ENCODE results near the gene MAST2.

- TF ChIP-seq ZBTB33 (IDR thresholded peaks at IDR 0.05; ENCODE audit: extremely low read depth, insufficient replicate concordance, low read length) (no peak), POLR2AphosphoS5 (IDR thresholded peaks at IDR 0.05; ENCODE audit: low read depth, low read length) (no peak), CEBPB (IDR thresholded peaks at IDR 0.05; ENCODE audit: low read depth) (no peak), CTCF (IDR thresholded peaks at IDR 0.05 in 2 of 3, conservative IDR thresholded peaks at IDR 0.05 in 1 of 3; ENCODE audit: borderline replicate concordance in 1 of 3, insufficient read depth in 1 of 3, low read depth in 2 of 3, low read length in 2 of 3) (no peak), EGR1 (IDR thresholded peaks at IDR 0.05; ENCODE audit: low read depth) (no peak), SP1 (IDR thresholded peaks at IDR 0.05; ENCODE audit: low read depth) (no peak), EZH2phosphoT487 (IDR thresholded peaks at IDR 0.05; ENCODE audit: borderline replicate concordance) (no peak), SIN3A (IDR thresholded peaks at IDR 0.05; ENCODE audit: low read depth) (no peak), POLR2A (IDR thresholded peaks at IDR 0.05; ENCODE audit: borderline replicate concordance, extremely low read depth, insufficient read depth, insufficient read length) (no peak), ATF3 (IDR thresholded peaks at IDR 0.05) (no peak), MAX (IDR thresholded peaks at IDR 0.05) (no peak), YY1 (IDR thresholded peaks at IDR 0.05; ENCODE audit: extremely low read depth, insufficient replicate concordance, low read depth, low read length) (no peak), RAD21 (IDR thresholded peaks at IDR 0.05; ENCODE audit: low read depth) (no peak), TCF7L2 (IDR thresholded peaks at IDR 0.05; ENCODE audit: borderline replicate concordance, extremely low read depth, insufficient read depth, insufficient read length) (no peak)
Observed at GRCh38 chr1:45765999-45766792, 37.2 kb upstream of the MAST2 start.
